HCT116 (cell line): ENCODE results near the gene CSN3. TPM values are rescaled to one million over a fixed set of nuclear protein-coding genes. Genes with fewer than 3 reads are reported as not detected.

Source experiments
- ATAC-seq: fragments of 200-7000 bp; cut with Tn5 transposase; 2 replicates; pipeline ENCODE4 v1.9.1; 2020; ENCODE audit warnings: mild to moderate bottlenecking, moderate library complexity
- BruUV-seq: library from RNA; stranded (reverse); fragments of 400-500 nt; replicated peaks from 2 replicates; lab custom pipeline; 2021; lab: Mats Ljungman, UMichigan
- CTCF ChIA-PET: fragments of 300-600 bp; sonication (Branson Sonifier 250); formaldehyde crosslinking; loops from one replicate; lab custom pipeline; 2021; ENCODE audit warnings: antibody characterized with exemption; lab: Charles Lee
- POLR2A ChIA-PET: fragments of 300-600, 350-600 bp; sonication (Branson Sonifier 250); formaldehyde crosslinking; loops from one replicate; lab custom pipeline; 2021; ENCODE audit warnings: antibody characterized with exemption; lab: Charles Lee
- RAD21 ChIA-PET, 2 experiments: fragments of 300-600 bp; sonication (Branson Sonifier 250); formaldehyde crosslinking; loops; one replicate each; lab custom pipeline; 2023; ENCODE audit warnings: low total read pairs in 2 of 2; ENCODE audit not compliant: uncharacterized antibody in 2 of 2, unreplicated experiment in 2 of 2, low non-redundant PET in 1 of 2; lab: Charles Lee
- DNase-seq: peaks from one replicate; pipeline ENCODE4 v3.0.0-alpha.2; 2010; ENCODE audit warnings: low read depth, low spot score
- H2AFZ ChIP-seq: fragments of 200-600 bp; shearing (Covaris generic), sonication (generic); 2 replicates; pipeline ENCODE4 v1.6.1; 2017; ENCODE audit warnings: low read depth, mixed run types, mixed read lengths, antibody characterized with exemption, low read length; ENCODE audit not compliant: poor library complexity, severe bottlenecking
- H3K27ac ChIP-seq: 2 replicates; pipeline ENCODE4 v1.5.1; 2012; ENCODE audit warnings: low read depth, low read length
- H3K27me3 ChIP-seq: fragments of 200-600 bp; sonication (generic); 2 replicates; pipeline ENCODE4 v1.6.1; 2016; ENCODE audit warnings: mixed run types, low read length, mixed read lengths; ENCODE audit not compliant: insufficient read depth
- H3K36me3 ChIP-seq, 2 experiments: fragments of 200-500 bp in 1 of 2; fragments of 200-600 bp in 1 of 2; sonication (Bioruptor generic) in 1 of 2; sonication (generic) in 1 of 2; 2 replicates each; pipeline versions ENCODE4 v1.5.1 to v1.6.1; 2014 to 2016; ENCODE audit warnings: low read length in 2 of 2, inconsistent platforms in 1 of 2, mixed read lengths in 1 of 2, mixed run types in 1 of 2; ENCODE audit not compliant: insufficient read depth in 2 of 2, control insufficient read depth in 1 of 2
- H3K4me1 ChIP-seq, 2 experiments: fragments of 200-600 bp in 1 of 2; sonication (generic) in 1 of 2; 2 replicates each; pipeline versions ENCODE4 v1.5.1 to v1.6.1; 2012 to 2017; ENCODE audit warnings: low read length in 2 of 2, inconsistent platforms in 1 of 2, mild to moderate bottlenecking in 1 of 2, mixed read lengths in 1 of 2, mixed run types in 1 of 2, moderate library complexity in 1 of 2; ENCODE audit not compliant: insufficient read depth in 2 of 2, control insufficient read depth in 1 of 2
- H3K4me2 ChIP-seq: fragments of 200-600 bp; sonication (generic); 2 replicates; pipeline ENCODE4 v1.6.1; 2017; ENCODE audit warnings: mixed run types, low read length, mixed read lengths
- H3K4me3 ChIP-seq, 2 experiments: fragments of 200-600 bp in 1 of 2; sonication (generic) in 1 of 2; replicated peaks in 1 of 2; 2 replicates each; pipeline ENCODE4 v1.5.1; 2011 to 2016; ENCODE audit warnings: low read length in 2 of 2, control low read depth in 1 of 2, low read depth in 1 of 2, mild to moderate bottlenecking in 1 of 2, mixed read lengths in 1 of 2, mixed run types in 1 of 2
- H3K79me2 ChIP-seq: fragments of 200-600 bp; sonication (generic); 2 replicates; pipeline ENCODE4 v1.6.1; 2017; ENCODE audit warnings: mild to moderate bottlenecking, mixed run types, low read length, moderate library complexity, mixed read lengths; ENCODE audit not compliant: insufficient read depth
- H3K9ac ChIP-seq: fragments of 200-600 bp; sonication (generic); 2 replicates; pipeline ENCODE4 v1.6.1; 2016; ENCODE audit warnings: low read length, mixed read lengths
- H3K9me2 ChIP-seq: fragments of 200-600 bp; sonication (generic), shearing (Covaris generic); 2 replicates; pipeline ENCODE4 v1.6.1; 2017; ENCODE audit warnings: mixed run types, mild to moderate bottlenecking, moderate library complexity; ENCODE audit not compliant: insufficient read depth
- H3K9me3 ChIP-seq, 2 experiments: fragments of 200-500 bp in 1 of 2; fragments of 200-600 bp in 1 of 2; sonication (Bioruptor generic) in 1 of 2; sonication (generic) in 1 of 2; 2 replicates each; pipeline ENCODE4 v1.6.1; 2014 to 2017; ENCODE audit warnings: low read length in 2 of 2, mixed read lengths in 2 of 2, inconsistent platforms in 1 of 2, low read depth in 1 of 2, mild to moderate bottlenecking in 1 of 2, mixed run types in 1 of 2, moderate library complexity in 1 of 2; ENCODE audit not compliant: control insufficient read depth in 1 of 2, insufficient read depth in 1 of 2
- H4K20me1 ChIP-seq: fragments of 200-600 bp; sonication (generic), shearing (Covaris generic); 2 replicates; pipeline ENCODE4 v1.6.1; 2017; ENCODE audit warnings: mixed run types, mild to moderate bottlenecking, moderate library complexity; ENCODE audit not compliant: insufficient read depth
- CEBPB ChIP-seq: IDR thresholded peaks from 2 replicates; pipeline ENCODE4 v1.6.1; 2012; ENCODE audit warnings: low read depth
- EZH2phosphoT487 ChIP-seq: fragments of 200-600 bp; IDR thresholded peaks from 2 replicates; pipeline ENCODE4 v1.6.1; 2018; ENCODE audit warnings: antibody characterized with exemption, borderline replicate concordance
- FOSL1 ChIP-seq: IDR thresholded peaks from 2 replicates; pipeline ENCODE4 v1.6.1; 2012; ENCODE audit warnings: low read depth
- JUND ChIP-seq: IDR thresholded peaks from 2 replicates; pipeline ENCODE4 v1.6.1; 2012
- POLR2AphosphoS5 ChIP-seq: IDR thresholded peaks from 2 replicates; pipeline ENCODE4 v1.6.1; 2011; ENCODE audit warnings: mild to moderate bottlenecking, low read depth, low read length, moderate library complexity
- RAD21 ChIP-seq: IDR thresholded peaks from 2 replicates; pipeline ENCODE4 v1.6.1; 2012; ENCODE audit warnings: low read depth, mild to moderate bottlenecking
- SIN3A ChIP-seq: IDR thresholded peaks from 2 replicates; pipeline ENCODE4 v1.6.1; 2012; ENCODE audit warnings: low read depth
- SRF ChIP-seq: IDR thresholded peaks from 2 replicates; pipeline ENCODE4 v1.6.1; 2012; ENCODE audit warnings: low read depth
- TCF7L2 ChIP-seq: IDR thresholded peaks from 2 replicates; pipeline ENCODE4 v1.7.0; 2011; ENCODE audit warnings: borderline replicate concordance, inconsistent platforms; ENCODE audit not compliant: insufficient read depth, insufficient read length; ENCODE audit errors: extremely low read depth
- YY1 ChIP-seq: IDR thresholded peaks from 2 replicates; pipeline ENCODE4 v1.6.1; 2011; ENCODE audit warnings: low read length, low read depth, moderate library complexity, mild to moderate bottlenecking; ENCODE audit not compliant: insufficient replicate concordance; ENCODE audit errors: extremely low read depth
- ZFX ChIP-seq: fragments of 450-650 bp; IDR thresholded peaks from 2 replicates; pipeline ENCODE4 v1.6.1; 2017
- intact Hi-C: fragments of 100-400 bp; cut with micrococcal nuclease; formaldehyde crosslinking; loops from 2 replicates; pipeline ENCODE4 v1.10.0; 2022
- total RNA-seq: library from RNA; stranded (reverse); gene quantifications from one replicate; pipeline ENCODE4 v1.2.1, GENCODE V29; 2021; ENCODE audit not compliant: unreplicated experiment
- TF ChIP-seq, protein P1 (sequence below), 3 experiments: fragments of 200-600 bp in 1 of 3; sonication (generic) in 1 of 3; IDR thresholded peaks in 2 of 3; conservative IDR thresholded peaks in 1 of 3; 2 replicates each; pipeline ENCODE4 v1.5.1; 2012 to 2017; ENCODE audit warnings: low read depth in 2 of 3, low read length in 2 of 3, antibody characterized with exemption in 1 of 3, borderline replicate concordance in 1 of 3, control low read depth in 1 of 3, mild to moderate bottlenecking in 1 of 3, mixed read lengths in 1 of 3, mixed run types in 1 of 3, moderate library complexity in 1 of 3; ENCODE audit not compliant: insufficient read depth in 1 of 3
- TF ChIP-seq, protein P2 (sequence below): IDR thresholded peaks from 2 replicates; pipeline ENCODE4 v1.6.1; 2011; ENCODE audit warnings: mild to moderate bottlenecking, low read length, moderate library complexity; ENCODE audit not compliant: insufficient replicate concordance; ENCODE audit errors: extremely low read depth

The CSN3 gene
- total RNA-seq, 1 experiment from 2014 or later = not detected

DNA sequence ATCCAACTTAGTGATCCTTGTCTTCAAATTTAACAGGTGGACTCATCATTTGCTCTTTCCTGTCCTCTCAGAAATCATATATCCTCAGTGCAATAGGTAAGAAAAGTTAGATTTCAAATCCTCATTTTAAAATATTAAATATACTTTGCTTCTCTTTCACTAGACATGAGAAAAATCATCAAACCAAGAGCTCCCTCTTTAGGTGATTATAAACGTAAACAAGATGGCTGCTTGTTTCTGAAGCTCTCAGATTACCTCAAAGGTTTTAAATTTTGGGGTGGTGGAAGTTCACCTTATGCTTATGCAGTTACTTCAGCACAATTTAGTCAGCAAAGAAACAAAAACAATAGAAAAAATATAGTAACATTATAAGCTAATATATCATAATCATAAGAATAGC, 27.3 kb downstream of the CSN3 start:
- Histone ChIP-seq H3K9me3 (no peaks in the 10 kb centered on the region), H3K4me1 (no peaks in the 10 kb centered on the region), H3K27ac (no peak overlapping the region), H3K79me2 (no peaks in the 10 kb centered on the region), H3K4me3 (no peak overlapping the region), H3K4me2 (no peak overlapping the region), H3K27me3 (no peaks in the 10 kb centered on the region), H2AFZ (peak overlapping the region; percentile 88), H3K9ac (no peak overlapping the region), H3K9me2 (no peaks in the 10 kb centered on the region), H3K36me3 (no peaks in the 10 kb centered on the region), H4K20me1 (no peaks in the 10 kb centered on the region)
- intact Hi-C loops = loop anchor here (5.0 kb wide), 1 partner anchor 372 kb away; no protein-coding TSS in a partner anchor
- DNase-seq (peak; percentile 23), ATAC-seq (no peak; the same call in 1 of the 2 replicates)
- ChIA-PET RAD21 (interaction anchor here in 1 of 2 experiments (0.6 kb wide), 1 partner anchor 111 kb away, joined by 6 read pairs; no protein-coding TSS in a partner anchor), CTCF (interaction anchor here (0.9 to 2.4 kb wide), 5 partner anchors 8 to 373 kb away, joined by 3 to 9 read pairs (median 4); no protein-coding TSS in a partner anchor), POLR2A (no interaction called here)
- peak; percentile 60 for TF ChIP-seq RAD21
- no peak for TF ChIP-seq FOSL1
- peak; percentile 88 for TF ChIP-seq YY1
- TF ChIP-seq, protein P1, sequence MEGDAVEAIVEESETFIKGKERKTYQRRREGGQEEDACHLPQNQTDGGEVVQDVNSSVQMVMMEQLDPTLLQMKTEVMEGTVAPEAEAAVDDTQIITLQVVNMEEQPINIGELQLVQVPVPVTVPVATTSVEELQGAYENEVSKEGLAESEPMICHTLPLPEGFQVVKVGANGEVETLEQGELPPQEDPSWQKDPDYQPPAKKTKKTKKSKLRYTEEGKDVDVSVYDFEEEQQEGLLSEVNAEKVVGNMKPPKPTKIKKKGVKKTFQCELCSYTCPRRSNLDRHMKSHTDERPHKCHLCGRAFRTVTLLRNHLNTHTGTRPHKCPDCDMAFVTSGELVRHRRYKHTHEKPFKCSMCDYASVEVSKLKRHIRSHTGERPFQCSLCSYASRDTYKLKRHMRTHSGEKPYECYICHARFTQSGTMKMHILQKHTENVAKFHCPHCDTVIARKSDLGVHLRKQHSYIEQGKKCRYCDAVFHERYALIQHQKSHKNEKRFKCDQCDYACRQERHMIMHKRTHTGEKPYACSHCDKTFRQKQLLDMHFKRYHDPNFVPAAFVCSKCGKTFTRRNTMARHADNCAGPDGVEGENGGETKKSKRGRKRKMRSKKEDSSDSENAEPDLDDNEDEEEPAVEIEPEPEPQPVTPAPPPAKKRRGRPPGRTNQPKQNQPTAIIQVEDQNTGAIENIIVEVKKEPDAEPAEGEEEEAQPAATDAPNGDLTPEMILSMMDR (IDR thresholded peaks at IDR 0.05 in 2 of 3, conservative IDR thresholded peaks at IDR 0.05 in 1 of 3; ENCODE audit: borderline replicate concordance in 1 of 3, insufficient read depth in 1 of 3, low read depth in 2 of 3, low read length in 2 of 3) = peak; percentile 12 to 45 (median 27); a peak in 3 of 6 replicates
- no peak for TF ChIP-seq TCF7L2
- BruUV-seq = no TSS peak

DNA sequence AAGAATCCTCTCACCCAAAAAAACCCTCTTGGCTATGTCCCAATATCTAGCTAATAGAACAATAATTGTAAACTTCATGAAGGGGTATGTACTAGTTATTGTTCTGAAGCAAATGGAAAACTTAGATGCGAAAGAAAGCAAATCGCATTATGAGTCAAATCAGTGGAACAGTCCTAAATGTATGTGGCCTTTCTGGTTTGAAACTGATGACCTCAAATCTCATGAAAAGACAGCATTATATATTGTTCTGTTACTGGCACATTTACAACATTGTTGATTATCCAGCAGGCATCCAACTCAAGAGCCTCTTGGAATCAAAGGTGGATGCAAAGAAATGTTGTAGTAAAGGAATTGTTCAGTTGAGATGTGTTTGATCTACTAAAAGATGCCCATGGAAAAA, 34.7 kb downstream of the CSN3 start:
- ChIA-PET CTCF (no interaction called here), RAD21 (no interaction called here), POLR2A (no interaction called here)
- Histone ChIP-seq H3K79me2 (no peaks in the 10 kb centered on the region), H3K9me2 (no peaks in the 10 kb centered on the region; the same call in 1 of the 2 replicates), H3K4me3 (no peak overlapping the region), H3K36me3 (no peaks in the 10 kb centered on the region), H3K9me3 (no peaks in the 10 kb centered on the region), H3K27me3 (no peaks in the 10 kb centered on the region), H3K4me2 (no peak overlapping the region), H3K27ac (no peak overlapping the region), H3K4me1 (no peaks in the 10 kb centered on the region), H4K20me1 (no peaks in the 10 kb centered on the region), H3K9ac (no peak overlapping the region), H2AFZ (no peak overlapping the region)
- ATAC-seq (no peak), DNase-seq (no peak)
- BruUV-seq = no TSS peak
- intact Hi-C loops = no loop called here
- TF ChIP-seq EZH2phosphoT487 (no peak), FOSL1 (no peak), SIN3A (no peak), POLR2AphosphoS5 (no peak), CEBPB (no peak), JUND (no peak), RAD21 (no peak), ZFX (no peak), SRF (no peak)
- TF ChIP-seq, protein P2, sequence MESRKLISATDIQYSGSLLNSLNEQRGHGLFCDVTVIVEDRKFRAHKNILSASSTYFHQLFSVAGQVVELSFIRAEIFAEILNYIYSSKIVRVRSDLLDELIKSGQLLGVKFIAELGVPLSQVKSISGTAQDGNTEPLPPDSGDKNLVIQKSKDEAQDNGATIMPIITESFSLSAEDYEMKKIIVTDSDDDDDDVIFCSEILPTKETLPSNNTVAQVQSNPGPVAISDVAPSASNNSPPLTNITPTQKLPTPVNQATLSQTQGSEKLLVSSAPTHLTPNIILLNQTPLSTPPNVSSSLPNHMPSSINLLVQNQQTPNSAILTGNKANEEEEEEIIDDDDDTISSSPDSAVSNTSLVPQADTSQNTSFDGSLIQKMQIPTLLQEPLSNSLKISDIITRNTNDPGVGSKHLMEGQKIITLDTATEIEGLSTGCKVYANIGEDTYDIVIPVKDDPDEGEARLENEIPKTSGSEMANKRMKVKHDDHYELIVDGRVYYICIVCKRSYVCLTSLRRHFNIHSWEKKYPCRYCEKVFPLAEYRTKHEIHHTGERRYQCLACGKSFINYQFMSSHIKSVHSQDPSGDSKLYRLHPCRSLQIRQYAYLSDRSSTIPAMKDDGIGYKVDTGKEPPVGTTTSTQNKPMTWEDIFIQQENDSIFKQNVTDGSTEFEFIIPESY = no peak
- TF ChIP-seq, protein P1 (IDR thresholded peaks at IDR 0.05 in 2 of 3, conservative IDR thresholded peaks at IDR 0.05 in 1 of 3; ENCODE audit: borderline replicate concordance in 1 of 3, insufficient read depth in 1 of 3, low read depth in 2 of 3, low read length in 2 of 3) = no peak
